ENCODE results near the gene DTX4. TPM values are rescaled to one million over a fixed set of nuclear protein-coding genes. Genes with fewer than 3 reads are reported as not detected.

DTX4 gene
- polyA plus RNA-seq, 1 of the 3 experiments (the other 2 are of a cell fraction) = 0.05 TPM

DNA sequence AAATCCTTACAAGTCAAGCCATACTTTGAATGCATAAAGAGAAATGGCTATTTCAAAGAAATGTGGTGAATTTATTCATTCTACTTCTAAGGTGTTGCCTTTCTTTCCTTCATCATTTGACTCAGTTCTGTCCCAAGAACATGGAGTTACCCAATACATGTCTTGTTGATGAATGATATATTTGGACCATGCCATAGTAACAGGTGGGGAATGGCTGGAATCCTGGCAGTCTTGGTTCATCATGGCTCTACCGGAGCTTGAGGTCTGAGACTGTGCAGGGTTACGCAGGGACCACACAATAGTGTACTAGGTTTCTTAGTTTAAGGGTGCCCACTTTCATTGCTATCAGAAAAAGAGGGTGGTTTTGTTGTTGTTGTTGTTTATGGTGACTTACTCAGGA, 81.1 kb downstream of the DTX4 start (continued):
- TF ChIP-seq SIN3A (IDR thresholded peaks at IDR 0.05; ENCODE audit: borderline replicate concordance, low read depth, low read length) = no peak
- TF ChIP-seq TAF1 (IDR thresholded peaks at IDR 0.05; ENCODE audit: borderline replicate concordance, low read depth, low read length) = no peak
- no peak for TF ChIP-seq ELF1 (IDR thresholded peaks at IDR 0.05)
- TF ChIP-seq GABPA (IDR thresholded peaks at IDR 0.05; ENCODE audit: low read depth) = no peak
- TF ChIP-seq TEAD4 (IDR thresholded peaks at IDR 0.05; ENCODE audit: borderline replicate concordance, insufficient read depth) = no peak

DNA sequence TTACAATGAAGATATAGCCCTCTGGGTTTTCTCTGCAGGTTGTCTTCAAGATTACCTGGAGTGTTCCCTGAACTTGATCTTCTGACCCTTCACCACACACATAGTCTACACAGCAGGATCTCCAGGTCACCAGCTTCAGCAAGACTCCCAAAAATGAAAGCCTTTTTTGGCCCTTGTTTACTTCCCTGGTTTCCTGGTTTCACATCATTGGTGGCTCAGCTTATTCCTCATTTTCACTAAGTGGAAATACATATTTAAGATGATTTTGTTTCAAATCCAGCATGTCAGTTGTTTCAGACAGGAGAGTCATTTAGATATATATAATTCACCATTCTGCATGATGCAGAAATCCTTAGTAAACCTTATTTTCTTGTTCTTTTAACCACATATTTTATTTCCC, 82.4 kb downstream of the DTX4 start:
- POLR2A ChIA-PET = no interaction called here
- no peaks in the 10 kb centered on the region for H3K79me2 ChIP-seq (ENCODE audit: insufficient read depth)
- no peak overlapping the region for H3K9ac ChIP-seq
- no peaks in the 10 kb centered on the region for H3K9me2 ChIP-seq
- no peak overlapping the region for H3K4me3 ChIP-seq (ENCODE audit: low read depth in 2 of 2, low read length in 1 of 2)
- no peak for TF ChIP-seq TEAD4 (IDR thresholded peaks at IDR 0.05; ENCODE audit: borderline replicate concordance, insufficient read depth)
- no peak for TF ChIP-seq MXI1 (IDR thresholded peaks at IDR 0.05; ENCODE audit: low read depth, low read length)
- TF ChIP-seq RFX5 (IDR thresholded peaks at IDR 0.05; ENCODE audit: low read length) = no peak
- TF ChIP-seq FOXM1 (IDR thresholded peaks at IDR 0.05; ENCODE audit: low read depth) = no peak
- TF ChIP-seq SMC3 (IDR thresholded peaks at IDR 0.05; ENCODE audit: low read depth, low read length) = no peak
- no peak for TF ChIP-seq FOXJ3 (CRISPR knock-in tag; IDR thresholded peaks at IDR 0.05)
- no peak for TF ChIP-seq CTCF (IDR thresholded peaks at IDR 0.05)
- TF ChIP-seq, protein P1, sequence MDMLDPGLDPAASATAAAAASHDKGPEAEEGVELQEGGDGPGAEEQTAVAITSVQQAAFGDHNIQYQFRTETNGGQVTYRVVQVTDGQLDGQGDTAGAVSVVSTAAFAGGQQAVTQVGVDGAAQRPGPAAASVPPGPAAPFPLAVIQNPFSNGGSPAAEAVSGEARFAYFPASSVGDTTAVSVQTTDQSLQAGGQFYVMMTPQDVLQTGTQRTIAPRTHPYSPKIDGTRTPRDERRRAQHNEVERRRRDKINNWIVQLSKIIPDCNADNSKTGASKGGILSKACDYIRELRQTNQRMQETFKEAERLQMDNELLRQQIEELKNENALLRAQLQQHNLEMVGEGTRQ (IDR thresholded peaks at IDR 0.05; ENCODE audit: borderline replicate concordance, low read depth, low read length) = no peak
- no peak overlapping the region for H2AFZ ChIP-seq (ENCODE audit: low read depth)
- H4K20me1 ChIP-seq (ENCODE audit: insufficient read depth) = no peaks in the 10 kb centered on the region
- no peaks in the 10 kb centered on the region for H3K9me3 ChIP-seq
- H3K4me2 ChIP-seq = no peak overlapping the region
- no peaks in the 10 kb centered on the region for H3K4me1 ChIP-seq (ENCODE audit: control insufficient read depth in 1 of 2, insufficient read depth in 2 of 2, low read depth in 1 of 2, low read length in 1 of 2)
- H3F3A ChIP-seq (replicated peaks; ENCODE audit: insufficient read depth) = no peaks in the 10 kb centered on the region
- DNase-seq = no peak
- H3K36me3 ChIP-seq (replicated peaks in 1 of 2; ENCODE audit: control insufficient read depth in 1 of 2, insufficient read depth in 2 of 2, low read length in 1 of 2) = no peaks in the 10 kb centered on the region
- CTCF ChIA-PET = no interaction called here
- H3K27me3 ChIP-seq (ENCODE audit: insufficient read depth) = no peaks in the 10 kb centered on the region; the same call in 1 of the 2 replicates
- H3K27ac ChIP-seq (ENCODE audit: low read depth in 2 of 2, low read length in 1 of 2) = no peak overlapping the region

GRCh38 chr11:59255281-59255680, 83.3 kb downstream of the DTX4 start:
- no peaks in the 10 kb centered on the region for H3K79me2 ChIP-seq (ENCODE audit: insufficient read depth)
- H3K27ac ChIP-seq (ENCODE audit: low read depth in 2 of 2, low read length in 1 of 2) = no peak overlapping the region
- H3K4me1 ChIP-seq (ENCODE audit: control insufficient read depth in 1 of 2, insufficient read depth in 2 of 2, low read depth in 1 of 2, low read length in 1 of 2) = no peaks in the 10 kb centered on the region
- no peaks in the 10 kb centered on the region for H4K20me1 ChIP-seq (ENCODE audit: insufficient read depth)
- no peak for TF ChIP-seq NFIC (IDR thresholded peaks at IDR 0.05; ENCODE audit: borderline replicate concordance)
- CTCF ChIA-PET = no interaction called here
- no peaks in the 10 kb centered on the region; the same call in 1 of the 2 replicates for H3K27me3 ChIP-seq (ENCODE audit: insufficient read depth)
- no peaks in the 10 kb centered on the region for H3K36me3 ChIP-seq (replicated peaks in 1 of 2; ENCODE audit: control insufficient read depth in 1 of 2, insufficient read depth in 2 of 2, low read length in 1 of 2)
- H3F3A ChIP-seq (replicated peaks; ENCODE audit: insufficient read depth) = no peaks in the 10 kb centered on the region
- no peaks in the 10 kb centered on the region for H3K9me2 ChIP-seq
- DNase-seq = no peak
- H3K9ac ChIP-seq = no peak overlapping the region
- H3K9me3 ChIP-seq = no peaks in the 10 kb centered on the region
- POLR2A ChIA-PET = no interaction called here
- no peak overlapping the region for H3K4me3 ChIP-seq (ENCODE audit: low read depth in 2 of 2, low read length in 1 of 2)
- WGBS (ENCODE audit: low lambda C conversion rate) = 11% methylated on average over 8 of the region's 8 CpGs
- no peak overlapping the region for H3K4me2 ChIP-seq
- H2AFZ ChIP-seq (ENCODE audit: low read depth) = no peak overlapping the region

Small RNA genes lying within 50 kb of the gene (small RNA-seq; reads per million reads assigned to genes)
- 0 reads per million in 7 experiments for gene RN7SL42P

Other genes starting within 250 kb of the DTX4 start
- gene GLYATL1, start 232.6 kb upstream of the DTX4 start, polyA plus RNA-seq (2012; rRNA removed) = 0.21 and 0.29 TPM in 2 replicates
- gene GLYATL1B, start 85.8 kb upstream of the DTX4 start, polyA plus RNA-seq (2012; rRNA removed) = not detected in 2 replicates
- gene FAM111B, start 64.9 kb upstream of the DTX4 start, polyA plus RNA-seq (2012; rRNA removed) = 0.94 and 1.0 TPM in 2 replicates
- gene FAM111A, start 29.3 kb upstream of the DTX4 start, polyA plus RNA-seq (2012; rRNA removed) = 5.9 and 8.7 TPM in 2 replicates
- gene MPEG1, start 40.8 kb downstream of the DTX4 start, polyA plus RNA-seq (2012; rRNA removed) = not detected in 2 replicates
- not detected in 2 replicates for gene OR5AN1, start 186.8 kb downstream of the DTX4 start, polyA plus RNA-seq (2012; rRNA removed)